H9 (cell line): ENCODE measurements around the gene TTC33. TPM values are rescaled to one million over a fixed set of nuclear protein-coding genes. Genes with fewer than 3 reads are reported as not detected.
A peak's percentile ranks its signal among the peaks of the same experiment; 100 is the strongest.

Experiments
- DNase-seq: peaks from one replicate; pipeline ENCODE4 v3.0.0-alpha.2; 2017
- H2AFZ ChIP-seq: one replicate; pipeline ENCODE4 v1.6.1; 2013; ENCODE audit warnings: mild to moderate bottlenecking, low read length, control low read depth, moderate library complexity
- H2AK5ac ChIP-seq: 2 replicates; pipeline ENCODE4 v1.6.1; 2013; ENCODE audit warnings: low read length, control low read depth, mixed read lengths; ENCODE audit not compliant: insufficient read length
- H2BK120ac ChIP-seq: one replicate; pipeline ENCODE4 v1.6.1; 2013; ENCODE audit warnings: low read depth, mild to moderate bottlenecking, low read length, control low read depth, inconsistent platforms; ENCODE audit not compliant: poor library complexity, severe bottlenecking
- H2BK12ac ChIP-seq: 2 replicates; pipeline ENCODE4 v1.6.1; 2013; ENCODE audit warnings: low read length, control low read depth, mixed read lengths, low read depth; ENCODE audit not compliant: insufficient read length
- H2BK15ac ChIP-seq: 2 replicates; pipeline ENCODE4 v1.6.1; 2013; ENCODE audit warnings: low read depth, low read length, control low read depth
- H2BK20ac ChIP-seq: one replicate; pipeline ENCODE4 v1.6.1; 2013; ENCODE audit warnings: low read depth, mild to moderate bottlenecking, low read length, control low read depth, inconsistent platforms; ENCODE audit not compliant: poor library complexity, severe bottlenecking
- H2BK5ac ChIP-seq: 2 replicates; pipeline ENCODE4 v1.6.1; 2013; ENCODE audit warnings: low read length, control low read depth, mixed read lengths; ENCODE audit not compliant: insufficient read length
- H3K14ac ChIP-seq: 2 replicates; pipeline ENCODE4 v1.6.1; 2013; ENCODE audit warnings: low read length, control low read depth; ENCODE audit not compliant: insufficient read depth
- H3K18ac ChIP-seq: 2 replicates; pipeline ENCODE4 v1.6.1; 2013; ENCODE audit warnings: low read depth, mild to moderate bottlenecking, mixed read lengths, low read length, control low read depth; ENCODE audit not compliant: insufficient read length
- H3K23ac ChIP-seq: 2 replicates; pipeline ENCODE4 v1.6.1; 2013; ENCODE audit warnings: low read length, control low read depth, mixed read lengths, low read depth; ENCODE audit not compliant: insufficient read length
- H3K23me2 ChIP-seq: 2 replicates; pipeline ENCODE4 v1.6.1; 2013; ENCODE audit warnings: low read depth, mild to moderate bottlenecking, mixed read lengths, low read length, control low read depth; ENCODE audit not compliant: insufficient read length, poor library complexity, severe bottlenecking
- H3K27ac ChIP-seq: 2 replicates; pipeline ENCODE4 v1.5.1; 2013; ENCODE audit warnings: low read length, control low read depth, mixed read lengths, low read depth; ENCODE audit not compliant: insufficient read length
- H3K27me3 ChIP-seq: 2 replicates; pipeline ENCODE4 v1.6.1; 2013; ENCODE audit warnings: low read length, control low read depth, inconsistent platforms; ENCODE audit not compliant: insufficient read depth
- H3K4ac ChIP-seq: 2 replicates; pipeline ENCODE4 v1.6.1; 2013; ENCODE audit warnings: low read depth, mild to moderate bottlenecking, control low read depth, inconsistent platforms, low read length, moderate library complexity
- H3K4me1 ChIP-seq: 2 replicates; pipeline ENCODE4 v1.6.1; 2013; ENCODE audit warnings: low read length, control low read depth, inconsistent platforms; ENCODE audit not compliant: insufficient read depth
- H3K4me2 ChIP-seq: 2 replicates; pipeline ENCODE4 v1.6.1; 2013; ENCODE audit warnings: low read length, control low read depth, mixed read lengths; ENCODE audit not compliant: insufficient read length, insufficient read depth
- H3K56ac ChIP-seq: 2 replicates; pipeline ENCODE4 v1.6.1; 2013; ENCODE audit warnings: low read depth, mild to moderate bottlenecking, mixed read lengths, low read length, control low read depth; ENCODE audit not compliant: insufficient read length
- H3K79me1 ChIP-seq: 2 replicates; pipeline ENCODE4 v1.6.1; 2013; ENCODE audit warnings: low read depth, mild to moderate bottlenecking, moderate library complexity, low read length, control low read depth, inconsistent platforms; ENCODE audit not compliant: insufficient read depth, poor library complexity, severe bottlenecking
- H3K79me2 ChIP-seq: 2 replicates; pipeline ENCODE4 v1.6.1; 2013; ENCODE audit warnings: low read length, control low read depth, inconsistent platforms; ENCODE audit not compliant: insufficient read depth
- H3K9ac ChIP-seq: 2 replicates; pipeline ENCODE4 v1.6.1; 2013; ENCODE audit warnings: low read length, control low read depth, mixed read lengths; ENCODE audit not compliant: insufficient read length; ENCODE audit errors: extremely low read depth
- H3K9me3 ChIP-seq: one replicate; pipeline ENCODE4 v1.6.1; 2013; ENCODE audit warnings: low read depth, low read length, inconsistent platforms; ENCODE audit not compliant: control insufficient read depth
- H3T11ph ChIP-seq: one replicate; pipeline ENCODE4 v1.6.1; 2013; ENCODE audit warnings: mild to moderate bottlenecking, low read length, control low read depth, inconsistent platforms
- H4K20me1 ChIP-seq: one replicate; pipeline ENCODE4 v1.6.1; 2013; ENCODE audit not compliant: control insufficient read depth, insufficient read length, insufficient read depth
- H4K5ac ChIP-seq: 2 replicates; pipeline ENCODE4 v1.6.1; 2013; ENCODE audit warnings: low read depth, mild to moderate bottlenecking, mixed read lengths, low read length, control low read depth; ENCODE audit not compliant: insufficient read length
- H4K8ac ChIP-seq: replicated peaks from 2 replicates; pipeline ENCODE4 v1.6.1; 2013; ENCODE audit warnings: low read length, control low read depth, mixed read lengths, low read depth; ENCODE audit not compliant: insufficient read length
- H4K91ac ChIP-seq: 2 replicates; pipeline ENCODE4 v1.6.1; 2013; ENCODE audit warnings: low read depth, mild to moderate bottlenecking, moderate library complexity, mixed read lengths, low read length, control low read depth; ENCODE audit not compliant: insufficient read length
- H3K27ac Mint-ChIP-seq, 3 experiments: 2 replicates in 2 of 3; 3 replicates in 1 of 3; pipeline ENCODE4 v1.8.0; 2020 to 2021; ENCODE audit warnings: mixed read lengths in 3 of 3, mild to moderate bottlenecking in 1 of 3, moderate library complexity in 1 of 3
- H3K27me3 Mint-ChIP-seq: 2 replicates; pipeline ENCODE4 v1.8.0; 2021; ENCODE audit warnings: low read depth, mild to moderate bottlenecking, moderate library complexity, mixed read lengths
- H3K36me3 Mint-ChIP-seq, 3 experiments: 2 replicates in 2 of 3; 3 replicates in 1 of 3; pipeline ENCODE4 v1.8.0; 2020 to 2021; ENCODE audit warnings: low read depth in 3 of 3, mixed read lengths in 3 of 3; ENCODE audit not compliant: insufficient read depth in 1 of 3
- H3K4me1 Mint-ChIP-seq, 2 experiments: 2 replicates each; pipeline ENCODE4 v1.8.0; 2020; ENCODE audit warnings: mixed read lengths in 2 of 2
- H3K4me3 Mint-ChIP-seq, 2 experiments: 2 replicates in 1 of 2; 3 replicates in 1 of 2; pipeline ENCODE4 v1.8.0; 2020 to 2021; ENCODE audit warnings: mild to moderate bottlenecking in 2 of 2, mixed read lengths in 2 of 2, moderate library complexity in 1 of 2
- H3K9me3 Mint-ChIP-seq, 2 experiments: 2 replicates in 1 of 2; 3 replicates in 1 of 2; pipeline ENCODE4 v1.8.0; 2020; ENCODE audit warnings: mild to moderate bottlenecking in 2 of 2, mixed read lengths in 2 of 2, moderate library complexity in 1 of 2
- CTCF ChIP-seq: fragments of 200-600 bp; sonication (generic); conservative IDR thresholded peaks from 3 replicates; pipeline ENCODE4 v1.8.0; 2021; ENCODE audit warnings: antibody characterized with exemption, mild to moderate bottlenecking
- whole genome bisulfite sequencing: extraction: QIAGEN DNeasy Blood & Tissue Kit; methylation state at CpG from one replicate; pipeline ENCODE4 v1.1.7; 2013; ENCODE audit warnings: missing lambda C conversion rate, low lambda C conversion rate, mixed read lengths; ENCODE audit not compliant: insufficient read length; ENCODE audit errors: extremely low coverage; 5-methylcytosine and 5-hydroxymethylcytosine counted together
- total RNA-seq: library from RNA; stranded (reverse); gene quantifications from 2 replicates; pipeline ENCODE4 v1.2.1, GENCODE V29; 2021

Gene TTC33
- total RNA-seq, 1 experiment from 2014 or later = 7.3 TPM

- no peak overlapping the region for H3K4ac ChIP-seq
- no peak overlapping the region for H3T11ph ChIP-seq
- Mint-ChIP-seq H3K4me3 (peak overlapping the region; percentile 87 to 90), H3K27me3 (peaks cover 6% of the 10 kb centered on the region; the same call in 1 of the 2 replicates), H3K9me3 (peaks cover 0 to 2% of the 10 kb centered on the region in 2 experiments; a peak in 1 of 5 replicates), H3K4me1 (peaks cover 16 to 29% of the 10 kb centered on the region in 2 experiments), H3K27ac (peak overlapping the region; percentile 83 to 97 (median 96); a peak in 5 of 7 replicates), H3K36me3 (peaks cover 9 to 17% (median 15%) of the 10 kb centered on the region in 3 experiments)
- H3K27ac ChIP-seq = no peak overlapping the region
- no peak overlapping the region for H4K8ac ChIP-seq
- H3K9ac ChIP-seq = peak overlapping the region; percentile 86
- no peaks in the 10 kb centered on the region for H3K27me3 ChIP-seq
- no peaks in the 10 kb centered on the region; the same call in 1 of the 2 replicates for H3K4me1 ChIP-seq
- H4K20me1 ChIP-seq = no peaks in the 10 kb centered on the region
- H2BK5ac ChIP-seq = no peak overlapping the region
- H3K4me2 ChIP-seq = peak overlapping the region; percentile 83
- H3K18ac ChIP-seq = no peak overlapping the region
- H2BK15ac ChIP-seq = no peak overlapping the region
- no peak overlapping the region for H4K5ac ChIP-seq
- H3K56ac ChIP-seq = no peak overlapping the region
- peaks cover 9% of the 10 kb centered on the region for H3K23me2 ChIP-seq
- no peak overlapping the region for H2BK120ac ChIP-seq
- H2AFZ ChIP-seq = no peak overlapping the region
- no CpG with 5 or more reads among the region's 7 CpGs for WGBS
- H3K79me1 ChIP-seq = no peaks in the 10 kb centered on the region
- H3K23ac ChIP-seq = no peak overlapping the region
- DNase-seq = no peak
- no peak for TF ChIP-seq CTCF
- H3K14ac ChIP-seq = no peak overlapping the region
- no peaks in the 10 kb centered on the region for H3K9me3 ChIP-seq
- H2BK20ac ChIP-seq = no peak overlapping the region
- H4K91ac ChIP-seq = no peak overlapping the region
- no peak overlapping the region for H2AK5ac ChIP-seq
- peaks cover 27% of the 10 kb centered on the region; the same call in 1 of the 2 replicates for H3K79me2 ChIP-seq
- no peak overlapping the region for H2BK12ac ChIP-seq
These were observed 43.0 kb upstream of the TTC33 start for GRCh38 chr5:40798801-40799210.
